Measurements from ENCODE around the gene COL18A1. TPM values are rescaled to one million over a fixed set of nuclear protein-coding genes. Genes with fewer than 3 reads are reported as not detected.

Gene COL18A1
- total and polyA plus RNA-seq, 2 experiments from 2014 or later: 97.1 to 140 TPM

GRCh38 chr21:45487891-45488600, 83.1 kb downstream of the COL18A1 start:
- no peak overlapping the region for H3K4me3 ChIP-seq
- DNase-seq (ENCODE audit: low spot score): no peak
- no peaks in the 10 kb centered on the region for H4K20me1 ChIP-seq (ENCODE audit: insufficient read depth, poor library complexity, severe bottlenecking)
- no peak overlapping the region for H2AFZ ChIP-seq
- H3K36me3 ChIP-seq (replicated peaks; ENCODE audit: insufficient read depth, low read depth): no peaks in the 10 kb centered on the region
- H3K4me1 ChIP-seq (ENCODE audit: insufficient read depth): no peaks in the 10 kb centered on the region
- no peaks in the 10 kb centered on the region for H3K9me2 ChIP-seq (replicated peaks; ENCODE audit: insufficient read depth)
- 88% methylated on average over 18 of the region's 18 CpGs for WGBS (ENCODE audit: low lambda C conversion rate, missing lambda C conversion rate)
- H3K9me3 ChIP-seq (ENCODE audit: low read depth): no peaks in the 10 kb centered on the region
- no peak overlapping the region for H3K27ac ChIP-seq
- H3K4me2 ChIP-seq: no peak overlapping the region
- no peak for TF ChIP-seq EZH2 (IDR thresholded peaks at IDR 0.05; ENCODE audit: borderline replicate concordance)
- TF ChIP-seq EZH2phosphoT487 (IDR thresholded peaks at IDR 0.05; ENCODE audit: low read depth, severe bottlenecking, unreplicated experiment): no peak
- TF ChIP-seq, protein P1, sequence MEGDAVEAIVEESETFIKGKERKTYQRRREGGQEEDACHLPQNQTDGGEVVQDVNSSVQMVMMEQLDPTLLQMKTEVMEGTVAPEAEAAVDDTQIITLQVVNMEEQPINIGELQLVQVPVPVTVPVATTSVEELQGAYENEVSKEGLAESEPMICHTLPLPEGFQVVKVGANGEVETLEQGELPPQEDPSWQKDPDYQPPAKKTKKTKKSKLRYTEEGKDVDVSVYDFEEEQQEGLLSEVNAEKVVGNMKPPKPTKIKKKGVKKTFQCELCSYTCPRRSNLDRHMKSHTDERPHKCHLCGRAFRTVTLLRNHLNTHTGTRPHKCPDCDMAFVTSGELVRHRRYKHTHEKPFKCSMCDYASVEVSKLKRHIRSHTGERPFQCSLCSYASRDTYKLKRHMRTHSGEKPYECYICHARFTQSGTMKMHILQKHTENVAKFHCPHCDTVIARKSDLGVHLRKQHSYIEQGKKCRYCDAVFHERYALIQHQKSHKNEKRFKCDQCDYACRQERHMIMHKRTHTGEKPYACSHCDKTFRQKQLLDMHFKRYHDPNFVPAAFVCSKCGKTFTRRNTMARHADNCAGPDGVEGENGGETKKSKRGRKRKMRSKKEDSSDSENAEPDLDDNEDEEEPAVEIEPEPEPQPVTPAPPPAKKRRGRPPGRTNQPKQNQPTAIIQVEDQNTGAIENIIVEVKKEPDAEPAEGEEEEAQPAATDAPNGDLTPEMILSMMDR (IDR thresholded peaks at IDR 0.05; ENCODE audit: poor library complexity): no peak
- H3K79me2 ChIP-seq: no peaks in the 10 kb centered on the region
- H3K27me3 ChIP-seq: no peaks in the 10 kb centered on the region

DNA sequence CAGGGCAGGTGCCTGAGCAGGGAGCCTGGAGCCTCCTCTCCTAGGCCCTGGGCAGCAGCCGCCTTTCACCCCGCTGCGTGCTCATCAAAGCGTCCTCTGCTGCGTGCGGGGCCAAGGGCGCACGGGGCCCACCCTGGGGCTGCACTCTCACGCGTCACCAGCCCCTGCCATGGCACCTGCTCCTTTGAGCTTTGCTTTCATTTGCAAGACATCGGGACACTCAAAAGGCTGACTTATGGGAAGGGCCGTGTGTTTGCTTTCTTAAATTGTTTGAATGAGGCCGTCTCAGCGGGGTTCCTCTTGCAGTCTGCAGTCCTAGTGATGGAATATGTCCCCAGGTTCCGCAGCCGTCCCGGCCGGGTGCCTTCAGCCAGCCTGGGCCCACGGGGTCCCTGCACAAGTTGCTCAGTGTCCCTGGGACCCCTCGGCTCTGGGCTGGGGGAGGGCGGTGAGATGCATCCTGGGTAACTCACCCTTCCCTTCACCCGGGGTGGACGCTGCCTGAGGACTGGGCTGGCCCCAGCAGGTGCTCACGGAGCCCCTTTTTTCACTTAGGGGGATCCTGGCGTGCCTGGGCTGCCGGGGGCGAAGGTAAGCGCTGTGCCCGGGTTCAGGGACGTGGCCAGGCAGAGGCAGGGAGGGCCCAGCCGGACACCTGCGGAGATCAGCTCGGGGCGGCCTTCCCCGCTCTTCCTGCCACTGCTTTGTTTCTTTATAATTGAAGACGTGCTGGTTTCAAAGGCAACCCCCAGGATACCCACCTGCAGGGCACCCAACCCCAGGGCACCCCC, 84.2 kb downstream of the COL18A1 start:
- Histone ChIP-seq H2AFZ (no peak overlapping the region), H3K79me2 (no peaks in the 10 kb centered on the region), H3K9me2 (replicated peaks; ENCODE audit: insufficient read depth) (no peaks in the 10 kb centered on the region), H3K4me3 (no peak overlapping the region), H3K9me3 (ENCODE audit: low read depth) (no peaks in the 10 kb centered on the region), H3K27me3 (no peaks in the 10 kb centered on the region), H4K20me1 (ENCODE audit: insufficient read depth, poor library complexity, severe bottlenecking) (no peaks in the 10 kb centered on the region), H3K4me2 (no peak overlapping the region), H3K4me1 (ENCODE audit: insufficient read depth) (no peaks in the 10 kb centered on the region), H3K36me3 (replicated peaks; ENCODE audit: insufficient read depth, low read depth) (no peaks in the 10 kb centered on the region), H3K27ac (no peak overlapping the region)
- WGBS (ENCODE audit: low lambda C conversion rate, missing lambda C conversion rate): 92% methylated on average over 34 of the region's 36 CpGs
- no peak for DNase-seq (ENCODE audit: low spot score)
- TF ChIP-seq EZH2 (IDR thresholded peaks at IDR 0.05; ENCODE audit: borderline replicate concordance) (no peak), EZH2phosphoT487 (IDR thresholded peaks at IDR 0.05; ENCODE audit: low read depth, severe bottlenecking, unreplicated experiment) (no peak)
- TF ChIP-seq, protein P1 (IDR thresholded peaks at IDR 0.05; ENCODE audit: poor library complexity): no peak

DNA sequence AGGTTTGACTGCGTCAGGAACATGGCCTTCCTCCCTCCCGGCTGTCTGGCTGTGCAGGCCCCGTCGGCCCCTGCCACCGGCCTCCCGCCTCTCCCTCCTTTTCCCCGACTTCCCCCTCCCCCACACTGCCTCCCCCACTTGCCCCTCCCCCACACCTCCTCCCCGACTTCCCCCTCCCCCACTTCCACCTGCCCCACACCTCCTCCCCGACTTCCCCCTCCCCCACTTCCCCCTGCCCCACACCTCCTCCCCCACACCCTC, 84.7 kb downstream of the COL18A1 start:
- no peak overlapping the region for H2AFZ ChIP-seq
- H3K36me3 ChIP-seq (replicated peaks; ENCODE audit: insufficient read depth, low read depth): no peaks in the 10 kb centered on the region
- no peaks in the 10 kb centered on the region for H3K27me3 ChIP-seq
- H3K79me2 ChIP-seq: no peaks in the 10 kb centered on the region
- H3K9me2 ChIP-seq (replicated peaks; ENCODE audit: insufficient read depth): no peaks in the 10 kb centered on the region
- TF ChIP-seq, protein P1 (IDR thresholded peaks at IDR 0.05; ENCODE audit: poor library complexity): no peak
- no peak for TF ChIP-seq EZH2phosphoT487 (IDR thresholded peaks at IDR 0.05; ENCODE audit: low read depth, severe bottlenecking, unreplicated experiment)
- TF ChIP-seq EZH2 (IDR thresholded peaks at IDR 0.05; ENCODE audit: borderline replicate concordance): no peak
- H4K20me1 ChIP-seq (ENCODE audit: insufficient read depth, poor library complexity, severe bottlenecking): no peaks in the 10 kb centered on the region
- no peak overlapping the region for H3K4me3 ChIP-seq
- 100% methylated on average over 2 of the region's 9 CpGs for WGBS (ENCODE audit: low lambda C conversion rate, missing lambda C conversion rate)
- no peak overlapping the region for H3K27ac ChIP-seq
- H3K4me2 ChIP-seq: no peak overlapping the region
- no peaks in the 10 kb centered on the region for H3K4me1 ChIP-seq (ENCODE audit: insufficient read depth)
- no peaks in the 10 kb centered on the region for H3K9me3 ChIP-seq (ENCODE audit: low read depth)
- DNase-seq (ENCODE audit: low spot score): no peak

All from hepatocyte (in vitro differentiated cells).